Right renal cortex interstitium (tissue), 3 donors: Measurements from ENCODE around the gene VSIR. TPM values are rescaled to one million over a fixed set of nuclear protein-coding genes. Genes with fewer than 3 reads are reported as not detected.

Experiments used
- DNase-seq, 3 donors: peaks; one replicate each; pipeline ENCODE4 v3.0.0-alpha.2; 2013; ENCODE audit warnings: low read depth in 3 of 3, low spot score in 2 of 3
- polyA plus RNA-seq, 3 donors: library from polyadenylated mRNA; unstranded; fragments of 120-200 nt; gene quantifications; one replicate each; pipeline ENCODE4 v1.2.1, GENCODE V29; 2013; ENCODE audit not compliant: insufficient read length in 3 of 3

The VSIR gene
- polyA plus RNA-seq, 3 donors, result 6.7 to 9.7 (median 7.8) TPM

DNA sequence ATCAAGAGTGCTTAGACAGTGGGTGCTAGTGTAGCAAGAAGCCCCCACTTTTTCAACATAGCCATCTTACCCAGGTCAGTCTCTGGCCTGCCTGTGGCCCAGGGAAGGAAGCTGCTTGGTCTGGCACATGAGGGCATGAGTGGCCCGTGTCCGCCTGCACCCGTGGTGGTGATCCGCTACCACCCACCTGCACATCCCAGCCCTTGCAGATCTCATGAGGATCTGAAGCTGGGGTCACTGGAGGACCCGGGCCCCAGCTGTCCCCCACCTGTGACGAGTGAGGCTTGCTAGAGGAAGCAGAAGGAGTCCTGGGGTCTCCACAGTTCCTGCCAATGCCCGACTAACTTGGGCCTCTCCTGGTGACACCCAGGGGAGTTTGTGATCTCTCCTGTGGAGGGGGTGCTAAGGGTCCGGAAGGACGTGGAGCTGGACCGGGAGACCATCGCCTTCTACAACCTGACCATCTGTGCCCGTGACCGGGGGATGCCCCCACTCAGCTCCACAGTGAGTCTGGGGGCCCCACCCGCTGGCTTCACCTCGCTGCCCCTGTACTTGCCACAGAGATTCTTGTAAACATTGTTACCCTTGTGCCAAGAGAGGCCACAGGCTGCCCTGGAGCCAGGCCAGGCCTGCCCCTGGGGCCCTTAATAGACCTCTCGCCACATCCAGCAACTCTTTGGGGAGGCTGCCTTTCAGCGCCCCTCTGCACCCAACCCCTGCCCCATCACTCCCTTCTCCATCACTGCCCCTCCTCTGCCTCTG is 10.8 kb upstream of the VSIR start:
- DNase-seq, result no peak

GRCh38 chr10:71782917-71783490 is 9.7 kb upstream of the VSIR start:
- DNase-seq, result no peak

GRCh38 chr10:71782221-71782916 is 9.0 kb upstream of the VSIR start:
- no peak for DNase-seq

GRCh38 chr10:71780719-71781118 is 7.4 kb upstream of the VSIR start:
- no peak for DNase-seq

GRCh38 chr10:71780156-71780555 is 6.8 kb upstream of the VSIR start:
- no peak for DNase-seq

GRCh38 chr10:71779641-71780040 is 6.3 kb upstream of the VSIR start:
- DNase-seq, result no peak

GRCh38 chr10:71778071-71778825 is 4.9 kb upstream of the VSIR start:
- no peak for DNase-seq

DNA sequence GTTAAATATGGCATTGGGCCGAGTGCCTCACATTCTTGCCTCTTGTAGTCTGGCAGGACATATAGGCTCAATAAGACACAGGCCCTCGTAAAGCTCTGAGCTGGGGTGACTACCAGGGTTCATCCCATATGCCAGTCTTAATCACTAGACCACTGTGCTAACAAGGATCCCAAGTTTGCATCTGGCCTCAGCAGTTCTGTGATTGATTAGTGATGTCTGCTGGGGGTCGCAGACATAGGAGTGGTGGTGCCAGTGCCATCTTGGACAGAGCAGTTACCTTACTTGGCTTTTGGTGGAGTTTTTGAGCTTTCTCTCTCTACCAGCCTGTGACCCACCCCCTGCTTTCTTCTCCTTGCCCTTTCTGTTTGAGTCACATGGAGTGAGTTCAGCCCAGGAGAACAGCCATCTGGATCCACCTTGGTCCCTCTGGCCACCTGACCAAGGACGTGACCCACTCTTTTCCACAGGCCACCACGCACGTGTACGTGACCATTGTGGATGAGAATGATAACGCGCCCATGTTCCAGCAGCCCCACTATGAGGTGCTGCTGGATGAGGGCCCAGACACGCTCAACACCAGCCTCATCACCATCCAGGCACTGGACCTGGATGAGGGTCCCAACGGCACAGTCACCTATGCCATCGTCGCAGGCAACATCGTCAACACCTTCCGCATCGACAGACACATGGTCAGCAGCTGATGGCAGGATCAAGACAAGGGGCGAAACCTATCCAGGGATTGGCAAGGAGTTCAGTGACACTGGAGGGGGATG is 4.1 kb upstream of the VSIR start:
- DNase-seq, result no peak

DNA sequence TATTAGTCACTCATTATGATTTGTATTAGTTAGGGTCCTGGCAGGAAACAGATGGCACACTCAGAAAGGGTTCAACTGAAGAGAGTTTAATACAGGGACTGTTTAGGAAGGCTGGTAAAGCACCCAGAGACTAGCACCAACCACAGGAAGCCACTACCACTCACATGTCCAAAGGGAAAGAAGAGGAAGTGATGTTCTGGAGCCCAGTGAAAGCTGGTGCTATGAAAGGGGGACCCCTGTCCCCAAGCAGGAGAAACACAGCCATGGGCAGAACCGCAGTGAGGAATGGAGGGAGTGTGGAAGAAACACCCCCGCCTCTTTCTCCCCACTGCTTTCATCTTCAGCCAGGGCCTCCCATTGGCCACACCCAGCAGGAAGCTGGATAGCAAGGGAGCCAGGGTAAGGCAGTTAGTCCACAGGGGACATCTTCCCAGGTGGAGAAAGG is 3.2 kb upstream of the VSIR start:
- DNase-seq, result no peak

- DNase-seq, result no peak
Observed at GRCh38 chr10:71774916-71775702, 1.8 kb upstream of the VSIR start.

DNA sequence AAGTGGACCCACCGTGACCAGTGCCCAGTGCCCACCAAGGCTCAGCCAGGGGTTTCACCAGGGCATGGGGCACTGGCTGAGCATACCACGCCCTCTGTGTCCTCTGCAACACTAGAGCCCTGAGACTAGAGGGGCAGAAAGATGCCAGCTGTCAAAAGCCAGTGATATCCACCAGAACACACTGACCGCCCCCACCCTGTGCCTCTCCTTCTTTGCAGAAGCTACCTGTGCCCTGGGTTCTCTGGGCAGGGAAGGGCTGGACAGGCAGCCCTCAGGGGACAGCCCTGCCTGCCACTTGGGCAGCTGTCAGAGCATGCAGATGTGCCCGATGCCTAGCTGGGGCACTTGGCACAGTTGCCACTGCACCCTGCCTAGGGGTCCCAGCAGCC is 494 bp downstream of the VSIR start:
- DNase-seq, result no peak

GRCh38 chr10:71771821-71772617 is 1.3 kb downstream of the VSIR start:
- no peak for DNase-seq

GRCh38 chr10:71771204-71771603 is 2.1 kb downstream of the VSIR start:
- DNase-seq, result no peak

- no peak for DNase-seq
Observed at GRCh38 chr10:71770789-71771188, 2.5 kb downstream of the VSIR start.

DNA sequence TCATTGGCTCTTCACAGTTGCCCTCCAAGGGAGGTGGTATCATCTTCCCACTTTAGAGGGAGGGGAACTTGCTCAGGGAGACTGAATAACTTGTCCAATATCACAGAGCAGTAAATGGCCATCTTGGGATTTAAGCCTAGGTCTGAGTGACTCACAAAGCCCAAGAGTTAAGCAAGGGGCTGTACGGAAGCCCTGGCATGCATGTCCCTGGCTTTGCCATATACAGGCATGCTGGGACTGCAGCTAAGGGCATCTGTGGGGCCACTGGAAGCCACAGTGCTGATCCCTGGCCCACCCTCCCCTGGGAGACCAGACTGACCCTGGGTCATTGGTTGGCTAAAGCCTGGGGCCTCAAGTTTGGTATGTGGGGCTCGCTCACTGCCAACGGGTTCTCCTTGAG is 3.1 kb downstream of the VSIR start:
- DNase-seq, result no peak

GRCh38 chr10:71769279-71769823 is 4.0 kb downstream of the VSIR start:
- no peak for DNase-seq

DNA sequence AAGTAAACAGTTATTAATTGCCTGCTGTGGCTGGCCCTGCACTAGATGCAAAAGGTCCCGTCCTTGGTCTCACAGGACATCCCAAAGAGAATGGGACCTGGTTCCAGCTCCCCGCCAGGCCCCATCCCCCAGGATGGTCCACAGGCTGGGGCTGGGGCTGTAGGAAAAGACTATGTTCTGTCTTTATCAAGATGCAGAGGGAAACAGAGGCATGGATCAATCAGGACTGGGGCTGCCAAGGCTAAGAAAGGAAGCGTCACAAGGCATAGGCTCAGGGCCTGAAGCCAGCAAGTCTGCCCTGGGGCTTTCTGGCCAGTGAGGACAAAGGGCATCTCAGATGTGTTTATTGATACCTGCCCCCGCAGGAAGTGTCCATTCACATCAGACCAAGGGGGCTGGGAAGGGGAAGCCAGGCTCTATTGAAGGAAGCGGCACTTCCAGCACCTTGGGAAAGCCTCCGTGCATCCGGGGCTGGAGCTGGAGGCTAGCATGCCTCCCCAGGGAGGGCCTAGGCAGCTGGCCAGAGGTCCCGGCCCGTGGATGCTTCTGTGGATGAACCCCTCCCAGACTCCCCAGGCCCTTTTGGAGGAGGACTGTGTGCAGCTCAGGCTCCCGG is 5.8 kb downstream of the VSIR start:
- no peak for DNase-seq
